GM12872 (cell line): ENCODE results near the gene OR52N5.

Experiments used
- TF ChIP-seq, protein P1 (sequence below): IDR thresholded peaks from 3 replicates; pipeline ENCODE4 v1.5.1; 2011; ENCODE audit warnings: low read depth, mild to moderate bottlenecking, low read length, moderate library complexity; ENCODE audit not compliant: insufficient read depth

The OR52N5 gene

DNA sequence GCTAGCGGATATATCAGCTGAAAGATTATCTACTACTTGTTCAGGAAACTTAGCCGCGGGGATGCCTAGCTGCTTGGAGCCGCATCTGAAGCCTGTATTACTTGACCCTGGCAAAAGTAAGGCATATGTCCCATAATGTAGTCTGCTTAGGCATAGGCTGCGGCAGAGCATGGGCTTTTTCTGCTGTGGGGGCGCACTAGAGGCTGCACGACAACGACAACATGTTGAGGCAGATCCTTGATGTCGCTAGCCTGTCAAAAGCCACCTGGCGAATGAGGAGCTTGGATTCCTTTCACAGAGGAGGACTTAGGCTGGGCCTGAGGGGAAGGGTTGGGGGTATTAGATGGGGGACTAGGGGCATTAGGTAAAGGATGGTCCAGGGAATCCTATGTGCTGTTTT lies 24.4 kb upstream of the OR52N5 start:
- TF ChIP-seq, protein P1, sequence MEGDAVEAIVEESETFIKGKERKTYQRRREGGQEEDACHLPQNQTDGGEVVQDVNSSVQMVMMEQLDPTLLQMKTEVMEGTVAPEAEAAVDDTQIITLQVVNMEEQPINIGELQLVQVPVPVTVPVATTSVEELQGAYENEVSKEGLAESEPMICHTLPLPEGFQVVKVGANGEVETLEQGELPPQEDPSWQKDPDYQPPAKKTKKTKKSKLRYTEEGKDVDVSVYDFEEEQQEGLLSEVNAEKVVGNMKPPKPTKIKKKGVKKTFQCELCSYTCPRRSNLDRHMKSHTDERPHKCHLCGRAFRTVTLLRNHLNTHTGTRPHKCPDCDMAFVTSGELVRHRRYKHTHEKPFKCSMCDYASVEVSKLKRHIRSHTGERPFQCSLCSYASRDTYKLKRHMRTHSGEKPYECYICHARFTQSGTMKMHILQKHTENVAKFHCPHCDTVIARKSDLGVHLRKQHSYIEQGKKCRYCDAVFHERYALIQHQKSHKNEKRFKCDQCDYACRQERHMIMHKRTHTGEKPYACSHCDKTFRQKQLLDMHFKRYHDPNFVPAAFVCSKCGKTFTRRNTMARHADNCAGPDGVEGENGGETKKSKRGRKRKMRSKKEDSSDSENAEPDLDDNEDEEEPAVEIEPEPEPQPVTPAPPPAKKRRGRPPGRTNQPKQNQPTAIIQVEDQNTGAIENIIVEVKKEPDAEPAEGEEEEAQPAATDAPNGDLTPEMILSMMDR, result no peak

DNA sequence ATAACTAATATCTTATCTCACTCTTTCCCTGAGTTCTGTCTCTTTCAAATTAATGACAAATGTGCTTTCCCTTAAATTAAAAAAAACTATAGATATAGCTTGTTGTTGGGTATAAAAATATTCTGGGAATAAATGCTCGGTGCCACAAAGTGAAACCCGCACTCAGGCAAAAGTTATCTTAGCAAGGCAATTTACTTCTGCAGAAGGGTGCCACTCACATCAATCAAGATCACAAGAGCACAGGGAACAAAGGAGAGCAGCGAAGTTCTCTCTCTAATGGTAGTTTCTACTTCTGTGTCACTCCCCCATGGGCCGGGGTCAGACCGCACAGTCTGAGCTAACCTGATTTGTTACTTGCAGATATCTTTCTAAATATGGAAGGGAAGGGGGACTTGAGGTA lies 20.8 kb upstream of the OR52N5 start:
- TF ChIP-seq, protein P1, result no peak

DNA sequence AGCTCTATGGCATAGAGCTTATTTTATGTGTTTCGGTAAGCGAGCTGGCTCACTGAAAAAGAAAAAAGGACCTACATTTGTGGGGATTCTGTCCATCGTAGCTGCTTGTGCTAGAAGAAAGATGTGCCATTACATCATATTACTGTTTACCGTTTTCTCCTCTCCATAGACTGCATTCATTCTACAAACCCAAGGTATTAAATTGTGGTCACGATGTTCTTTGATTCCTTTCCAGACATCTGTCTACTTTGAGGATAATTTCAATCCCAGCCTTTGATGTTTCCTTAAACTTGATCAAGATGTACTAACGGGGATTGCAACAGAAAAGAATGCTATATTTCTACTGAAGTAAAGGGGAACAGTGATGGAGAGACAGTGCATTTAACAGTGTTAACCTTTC lies 13.4 kb upstream of the OR52N5 start:
- TF ChIP-seq, protein P1, result no peak

DNA sequence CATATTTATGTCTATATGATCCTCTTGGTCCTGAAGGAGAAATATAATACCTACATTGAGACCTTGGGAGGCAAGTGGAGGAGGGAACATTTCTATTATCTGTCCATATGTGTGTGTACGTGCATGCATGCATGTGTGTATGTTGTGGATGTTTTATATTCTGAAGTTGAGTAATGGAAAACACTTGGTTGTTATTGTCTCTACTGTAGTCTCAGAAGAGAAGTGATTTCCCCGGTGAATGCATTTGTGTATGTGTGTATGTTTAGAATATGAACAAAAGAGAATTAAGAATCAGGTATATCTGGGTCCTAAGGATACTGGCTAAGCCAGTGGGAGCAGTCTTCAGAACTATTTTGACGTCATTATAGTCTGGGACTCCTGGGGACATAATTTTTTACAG lies 8.0 kb upstream of the OR52N5 start, which contains the start of gene OR52N1:
Gene OR52N1, minus strand, starts transcription at position 101 of the 400 bp plus-strand sequence. CDS start 2,449 bp downstream, outside the sequence.
- TF ChIP-seq, protein P1, result no peak

DNA sequence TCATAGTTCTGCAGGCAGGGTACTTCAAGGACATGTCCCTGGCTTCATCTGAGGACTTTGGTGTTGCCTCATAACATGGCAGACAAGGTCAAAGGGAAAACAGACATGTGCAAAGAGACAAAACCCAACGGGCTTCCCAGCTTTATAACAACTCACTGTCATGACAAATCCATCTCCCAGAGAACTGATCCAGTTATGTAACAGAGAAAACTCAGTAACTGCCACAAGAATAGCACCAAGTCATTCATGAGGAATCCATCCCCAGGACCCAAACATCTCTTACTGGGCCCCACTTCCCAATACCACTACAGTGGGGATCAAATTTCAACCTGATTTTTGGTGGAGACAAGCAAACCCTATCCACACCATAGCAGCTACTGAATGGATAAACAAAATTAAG lies 16.1 kb downstream of the OR52N5 start:
- TF ChIP-seq, protein P1, result no peak

DNA sequence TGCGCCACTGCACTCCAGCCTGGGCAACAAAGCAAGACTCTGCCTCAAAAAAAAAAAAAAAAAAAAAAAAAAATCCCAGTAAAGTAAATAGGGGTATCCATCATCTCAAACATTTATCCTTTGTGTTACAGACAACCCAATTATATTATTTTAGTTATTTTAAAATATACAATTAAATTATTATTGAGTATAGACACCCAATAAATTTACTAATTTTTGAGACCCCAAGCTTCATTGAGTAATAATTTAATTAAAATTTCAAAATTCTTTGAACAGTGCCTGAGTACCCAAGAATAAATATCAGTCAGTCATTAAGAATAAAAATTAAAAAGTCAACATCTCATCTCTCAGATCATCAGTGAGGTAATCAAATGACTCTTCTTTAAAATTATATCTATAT lies 29.2 kb downstream of the OR52N5 start, which contains the start of gene OR52N4:
Gene OR52N4, plus strand, starts transcription at position 301 of the 400 bp plus-strand sequence. CDS start 498 bp downstream, outside the sequence.
- TF ChIP-seq, protein P1, result no peak

DNA sequence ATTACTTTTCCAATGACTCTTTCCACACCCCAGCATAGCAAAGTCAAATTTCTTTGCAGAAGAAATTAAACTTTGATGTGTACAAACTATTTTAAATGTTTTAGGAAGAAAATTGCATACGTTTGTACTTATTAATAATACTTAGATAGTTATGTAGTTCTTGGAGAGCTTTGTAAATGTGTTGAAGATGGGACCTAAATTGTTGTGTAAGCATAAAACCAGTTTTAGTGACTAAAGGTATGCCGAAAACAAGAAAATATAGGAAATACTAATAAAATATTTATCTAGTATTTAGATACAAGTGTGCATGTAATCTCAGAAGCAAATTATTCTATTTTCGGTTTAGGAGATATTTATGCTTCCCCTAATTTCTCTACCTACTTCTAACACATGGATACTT lies 33.3 kb downstream of the OR52N5 start:
- TF ChIP-seq, protein P1, result no peak
